GM12864 (cell line): ENCODE measurements around the gene CEP63.

Experiments used
- DNase-seq: peaks from one replicate; pipeline ENCODE4 v3.0.0-alpha.2; 2011; ENCODE audit warnings: low read depth
- H3K4me3 ChIP-seq: 2 replicates; pipeline ENCODE4 v1.5.1; 2011; ENCODE audit warnings: mild to moderate bottlenecking, low read depth, low read length, control low read depth
- CTCF ChIP-seq: IDR thresholded peaks from 2 replicates; pipeline ENCODE4 v1.5.1; 2011; ENCODE audit warnings: low read depth, mild to moderate bottlenecking, moderate library complexity, low read length, control low read depth, inconsistent platforms; ENCODE audit errors: missing control alignments

Gene CEP63

GRCh38 chr3:134618478-134619300 is 132.8 kb downstream of the CEP63 start:
- TF ChIP-seq CTCF: no peak
- no peak overlapping the region for H3K4me3 ChIP-seq
- DNase-seq: no peak

GRCh38 chr3:134619301-134619615 is 133.4 kb downstream of the CEP63 start:
- no peak for TF ChIP-seq CTCF
- no peak overlapping the region for H3K4me3 ChIP-seq
- no peak for DNase-seq

- H3K4me3 ChIP-seq: no peak overlapping the region
- no peak for DNase-seq
- TF ChIP-seq CTCF: no peak
Observed at GRCh38 chr3:134619884-134620445, 134.1 kb downstream of the CEP63 start.

GRCh38 chr3:134620476-134621115 is 134.7 kb downstream of the CEP63 start:
- no peak for TF ChIP-seq CTCF
- H3K4me3 ChIP-seq: no peak overlapping the region
- DNase-seq: no peak

GRCh38 chr3:134621854-134622253 is 136.0 kb downstream of the CEP63 start:
- no peak overlapping the region for H3K4me3 ChIP-seq
- TF ChIP-seq CTCF: no peak
- no peak for DNase-seq

GRCh38 chr3:134622806-134623365 is 137.0 kb downstream of the CEP63 start:
- no peak overlapping the region for H3K4me3 ChIP-seq
- DNase-seq: no peak
- no peak for TF ChIP-seq CTCF
